Body of pancreas (tissue), 4 donors: ENCODE data around the gene PRSS23.

Experiments used
- POLR2A ChIP-seq, 3 donors: fragments of 450-650 bp; IDR thresholded peaks; one replicate each; pipeline ENCODE4 v1.6.1; 2016; ENCODE audit warnings: antibody characterized with exemption in 3 of 3, mild to moderate bottlenecking in 2 of 3
- TF ChIP-seq, protein P1 (sequence below), 7 experiments: fragments of 450-650 bp in 4 of 7; fragments of 200-600 bp in 3 of 7; sonication (generic) in 3 of 7; IDR thresholded peaks; one replicate each; pipeline ENCODE4 v1.5.1; 2016 to 2019; ENCODE audit warnings: antibody characterized with exemption in 7 of 7

DNA sequence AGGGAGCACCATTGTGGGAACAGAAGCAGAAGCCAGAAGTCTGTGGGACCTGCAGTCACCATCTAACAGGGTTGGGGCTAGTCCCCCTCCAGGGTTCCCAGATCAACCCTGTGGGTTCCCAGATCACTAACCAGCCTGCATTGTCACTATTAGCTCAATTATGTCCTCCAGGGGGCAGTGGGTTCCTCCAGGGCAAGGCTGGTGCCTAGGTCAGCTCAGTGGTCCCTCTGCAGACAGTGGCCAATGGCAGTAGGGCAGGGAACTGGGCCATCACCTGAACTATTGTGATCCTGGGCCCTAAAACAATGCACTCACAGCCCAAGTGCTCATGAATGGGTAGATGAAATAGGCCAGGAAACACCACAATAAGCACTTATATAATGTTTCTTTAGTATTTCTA is 18.8 kb upstream of the PRSS23 start:
- TF ChIP-seq, protein P1, sequence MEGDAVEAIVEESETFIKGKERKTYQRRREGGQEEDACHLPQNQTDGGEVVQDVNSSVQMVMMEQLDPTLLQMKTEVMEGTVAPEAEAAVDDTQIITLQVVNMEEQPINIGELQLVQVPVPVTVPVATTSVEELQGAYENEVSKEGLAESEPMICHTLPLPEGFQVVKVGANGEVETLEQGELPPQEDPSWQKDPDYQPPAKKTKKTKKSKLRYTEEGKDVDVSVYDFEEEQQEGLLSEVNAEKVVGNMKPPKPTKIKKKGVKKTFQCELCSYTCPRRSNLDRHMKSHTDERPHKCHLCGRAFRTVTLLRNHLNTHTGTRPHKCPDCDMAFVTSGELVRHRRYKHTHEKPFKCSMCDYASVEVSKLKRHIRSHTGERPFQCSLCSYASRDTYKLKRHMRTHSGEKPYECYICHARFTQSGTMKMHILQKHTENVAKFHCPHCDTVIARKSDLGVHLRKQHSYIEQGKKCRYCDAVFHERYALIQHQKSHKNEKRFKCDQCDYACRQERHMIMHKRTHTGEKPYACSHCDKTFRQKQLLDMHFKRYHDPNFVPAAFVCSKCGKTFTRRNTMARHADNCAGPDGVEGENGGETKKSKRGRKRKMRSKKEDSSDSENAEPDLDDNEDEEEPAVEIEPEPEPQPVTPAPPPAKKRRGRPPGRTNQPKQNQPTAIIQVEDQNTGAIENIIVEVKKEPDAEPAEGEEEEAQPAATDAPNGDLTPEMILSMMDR (IDR thresholded peaks at IDR 0.05) = no peak
- TF ChIP-seq POLR2A (IDR thresholded peaks at IDR 0.05) = no peak
